Kidney (tissue), 14 donors: ENCODE results near the gene NKAIN2. TPM values are rescaled to one million over a fixed set of nuclear protein-coding genes. Genes with fewer than 3 reads are reported as not detected.
A peak's percentile ranks its signal among the peaks of the same experiment; 100 is the strongest.

Experiments used
- DNase-seq, 5 donors: peaks; one replicate each; pipeline ENCODE4 v3.0.0-alpha.2; 2013 to 2020
- FAIRE-seq: peaks from 2 replicates; lab custom pipeline; 2012; peaks lifted over from hg19 to GRCh38; lab: Jason Lieb, UNC
- H3K27ac ChIP-seq, 2 donors: one replicate each; pipeline ENCODE4 v1.7.0; 2013; ENCODE audit warnings: low read depth in 2 of 2, low read length in 2 of 2, inconsistent platforms in 1 of 2
- H3K27me3 ChIP-seq: one replicate; pipeline ENCODE4 v1.7.1; 2013; ENCODE audit warnings: low read length, inconsistent platforms; ENCODE audit not compliant: control insufficient read depth, insufficient read depth
- H3K36me3 ChIP-seq, 3 donors: one replicate each; pipeline versions ENCODE4 v1.7.0 to v1.7.1; 2013; ENCODE audit warnings: low read length in 3 of 3, control low read depth in 1 of 3, inconsistent platforms in 1 of 3; ENCODE audit not compliant: insufficient read depth in 3 of 3, control insufficient read depth in 2 of 3
- H3K4me1 ChIP-seq, 3 donors: one replicate each; pipeline versions ENCODE4 v1.7.0 to v1.7.1; 2013; ENCODE audit warnings: low read length in 3 of 3, inconsistent platforms in 1 of 3, low read depth in 1 of 3; ENCODE audit not compliant: control insufficient read depth in 2 of 3, insufficient read depth in 2 of 3
- H3K4me3 ChIP-seq, 3 donors: one replicate each; pipeline versions ENCODE4 v1.7.0 to v1.8.1; 2013; ENCODE audit warnings: low read length in 3 of 3, control low read depth in 1 of 3, inconsistent platforms in 1 of 3
- H3K9ac ChIP-seq, 3 donors: one replicate each; pipeline versions ENCODE4 v1.7.0 to v1.7.1; 2013; ENCODE audit warnings: low read length in 3 of 3, control low read depth in 1 of 3, inconsistent platforms in 1 of 3
- H3K9me3 ChIP-seq, 3 donors: one replicate each; pipeline versions ENCODE4 v1.7.0 to v1.7.1; 2013; ENCODE audit warnings: low read length in 3 of 3, control low read depth in 1 of 3, inconsistent platforms in 1 of 3; ENCODE audit not compliant: control insufficient read depth in 2 of 3, insufficient read depth in 1 of 3
- CTCF ChIP-seq: IDR thresholded peaks from 3 replicates; pipeline ENCODE4 v1.5.1; 2012; ENCODE audit warnings: mild to moderate bottlenecking, moderate library complexity, borderline replicate concordance; ENCODE audit not compliant: insufficient read depth; ENCODE audit errors: extremely low read depth
- intact Hi-C: fragments of 100-400 bp; cut with DNase I; formaldehyde crosslinking; loops from one replicate; pipeline ENCODE4 v1.11.1; 2022
- polyA plus RNA-seq: library from polyadenylated mRNA; stranded (reverse); fragments of 350-450 nt; fragmentation: Illumina TruSeq; extraction: RNeasy Lipid Tissue Mini Kit (QIAGEN cat#74804); gene quantifications from one replicate; pipeline ENCODE4 v1.2.3, GENCODE V29; 2014; ENCODE audit warnings: low read depth, low replicate concordance; ENCODE audit not compliant: insufficient read depth
- total RNA-seq: library from RNA; stranded (reverse); fragmentation: NEBNext Ultra II Directional; extraction: Animal tissue kit (Norgen Biotek cat#: 25700); gene quantifications from one replicate; pipeline ENCODE4 v1.2.1, GENCODE V29; 2021
- donor health status: control.
- donor health status: control.
- donor health status: control.
- donor health status: control.
- donor health status: control.
- donor health status: DM: yes; HTN: yes; CAD: no.
- donor health status: Normal renal cell carcinoma (clear cell type).

Gene NKAIN2
- total and polyA plus RNA-seq, 2 donors from 2014 or later, result 0.39 to 1.8 TPM

DNA sequence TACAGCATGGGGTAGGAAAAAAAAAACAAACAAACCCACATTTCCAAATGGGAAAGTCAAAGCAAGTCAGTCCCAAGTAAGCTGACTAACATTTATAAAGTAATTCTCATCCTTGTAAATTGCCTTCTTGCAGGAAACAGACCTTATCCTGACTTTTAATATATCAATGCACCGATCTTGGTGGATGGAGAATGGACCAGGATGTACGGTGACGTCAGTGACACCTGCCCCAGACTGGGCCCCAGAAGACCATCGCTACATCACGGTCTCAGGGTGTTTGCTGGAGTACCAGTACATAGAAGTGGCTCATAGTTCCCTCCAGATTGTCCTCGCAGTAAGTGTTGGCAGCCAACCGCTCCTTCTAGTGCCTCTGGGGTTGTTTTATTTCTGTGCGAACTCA, 854.4 kb downstream of the NKAIN2 start:
- Histone ChIP-seq H3K9ac (no peak overlapping the region), H3K27me3 (no peaks in the 10 kb centered on the region), H3K4me3 (no peak overlapping the region), H3K9me3 (no peaks in the 10 kb centered on the region), H3K36me3 (no peaks in the 10 kb centered on the region), H3K27ac (no peak overlapping the region), H3K4me1 (no peaks in the 10 kb centered on the region)
- intact Hi-C loops, result no loop called here
- DNase-seq (peak in 1 of 5 donors; percentile 35), FAIRE-seq (no peak)
- no peak for TF ChIP-seq CTCF

DNA sequence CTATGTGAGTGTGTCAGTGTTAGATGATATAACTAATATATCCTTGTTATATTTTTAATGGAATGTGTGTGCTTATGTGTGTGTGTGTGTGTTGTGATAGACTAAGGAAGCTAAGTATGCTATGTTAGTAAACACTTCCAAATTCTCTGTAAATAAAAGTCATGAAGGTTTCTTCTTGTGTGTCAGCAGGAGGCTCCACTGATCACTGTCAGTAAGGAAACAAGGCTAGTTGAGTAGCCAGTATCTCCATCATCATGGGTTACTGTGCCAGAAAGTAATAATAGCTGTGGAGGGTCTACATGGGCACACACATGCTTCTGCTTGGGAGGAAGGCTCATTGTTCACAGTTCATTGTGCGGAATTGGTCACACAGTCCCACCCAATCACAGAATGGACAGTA, 855.8 kb downstream of the NKAIN2 start:
- no peak overlapping the region for H3K27ac ChIP-seq
- DNase-seq (no peak), FAIRE-seq (no peak)
- no peaks in the 10 kb centered on the region for H3K27me3 ChIP-seq
- H3K4me1 ChIP-seq, result no peaks in the 10 kb centered on the region
- no peak for TF ChIP-seq CTCF
- no peak overlapping the region for H3K4me3 ChIP-seq
- intact Hi-C loops, result no loop called here
- no peak overlapping the region for H3K9ac ChIP-seq
- H3K36me3 ChIP-seq, result no peaks in the 10 kb centered on the region
- no peaks in the 10 kb centered on the region for H3K9me3 ChIP-seq

DNA sequence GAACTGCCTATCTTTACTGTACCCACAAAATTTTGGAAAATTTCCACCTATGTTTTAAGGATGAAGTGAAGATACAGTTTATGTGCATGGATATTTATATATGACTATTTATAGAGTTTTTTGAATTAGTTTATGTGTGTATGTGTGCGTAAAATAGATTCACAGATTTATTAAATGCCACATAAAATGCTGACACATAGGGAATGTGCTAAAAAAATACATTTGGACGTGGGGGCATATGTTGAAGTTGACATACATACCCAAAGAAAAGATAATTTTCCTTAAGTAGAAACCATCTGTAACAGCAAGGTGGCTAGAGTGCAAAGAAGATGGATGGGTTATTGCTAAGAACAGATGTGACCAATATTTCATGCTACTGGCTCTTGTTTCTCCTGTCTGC, 856.5 kb downstream of the NKAIN2 start:
- DNase-seq (no peak), FAIRE-seq (no peak)
- H3K27me3 ChIP-seq, result no peaks in the 10 kb centered on the region
- H3K9me3 ChIP-seq, result no peaks in the 10 kb centered on the region
- H3K4me3 ChIP-seq, result no peak overlapping the region
- TF ChIP-seq CTCF, result no peak
- intact Hi-C loops, result no loop called here
- H3K9ac ChIP-seq, result no peak overlapping the region
- H3K27ac ChIP-seq, result no peak overlapping the region
- H3K4me1 ChIP-seq, result no peaks in the 10 kb centered on the region
- no peaks in the 10 kb centered on the region for H3K36me3 ChIP-seq

- FAIRE-seq (no peak), DNase-seq (peak in 1 of 5 donors; percentile 1)
- Histone ChIP-seq H3K27me3 (no peaks in the 10 kb centered on the region), H3K27ac (no peak overlapping the region), H3K36me3 (no peaks in the 10 kb centered on the region), H3K4me1 (no peaks in the 10 kb centered on the region), H3K9ac (no peak overlapping the region), H3K4me3 (no peak overlapping the region), H3K9me3 (no peaks in the 10 kb centered on the region)
- TF ChIP-seq CTCF, result no peak
- intact Hi-C loops, result no loop called here
Observed at GRCh38 chr6:124661097-124661661, 857.5 kb downstream of the NKAIN2 start.
